ENCODE results near the gene WWOX. TPM values are rescaled to one million over a fixed set of nuclear protein-coding genes. Genes with fewer than 3 reads are reported as not detected.

Gene WWOX
- total and polyA plus RNA-seq, 2 donors (not counting 3 experiments of a cell fraction or from before 2014, with no cell fraction given), result 6.2 to 12.5 TPM

DNA sequence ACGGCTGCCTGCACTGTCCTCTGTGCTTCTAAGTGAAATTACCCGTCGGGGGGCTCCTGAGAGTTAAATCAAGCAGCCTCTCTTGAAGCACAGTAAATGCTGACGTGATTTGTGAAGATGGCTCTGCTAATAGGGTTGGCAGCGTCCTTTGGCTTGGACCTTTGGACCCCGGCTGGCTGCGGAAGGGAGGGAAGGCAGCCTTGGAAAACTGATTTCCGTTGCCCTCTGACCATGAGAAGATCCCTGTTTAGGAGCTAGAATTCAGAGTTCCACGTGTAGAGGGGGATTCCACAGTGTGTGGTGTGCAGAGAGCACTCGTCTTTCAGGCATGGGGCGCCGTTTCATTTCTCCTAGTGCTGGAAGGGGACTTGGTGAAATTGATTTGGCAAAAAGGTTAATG is 640.8 kb downstream of the WWOX start:
- Histone ChIP-seq H3K9ac (replicated peaks; ENCODE audit: extremely low read depth, insufficient read depth, low read length) (no peak overlapping the region), H3K27me3 (ENCODE audit: control insufficient read depth in 2 of 2, insufficient read depth in 2 of 2, low read length in 2 of 2) (no peaks in the 10 kb centered on the region), H2AFZ (ENCODE audit: low read depth, low read length) (no peak overlapping the region), H3K4me3 (replicated peaks in 1 of 3; ENCODE audit: insufficient read depth in 1 of 3, low read depth in 1 of 3, low read length in 3 of 3) (no peak overlapping the region), H3K4me1 (ENCODE audit: control insufficient read depth, extremely low read depth, insufficient read depth, low read length) (no peaks in the 10 kb centered on the region), H3K27ac (ENCODE audit: insufficient read depth, low read depth, low read length) (no peak overlapping the region), H4K20me1 (replicated peaks; ENCODE audit: control insufficient read depth, extremely low read depth, insufficient read depth, low read length) (no peaks in the 10 kb centered on the region), H3K9me3 (replicated peaks; ENCODE audit: control insufficient read depth, insufficient read depth, low read length) (no peaks in the 10 kb centered on the region), H3K36me3 (ENCODE audit: control insufficient read depth in 2 of 2, extremely low read depth in 1 of 2, insufficient read depth in 2 of 2, low read length in 2 of 2) (no peaks in the 10 kb centered on the region), H3K4me2 (ENCODE audit: insufficient read depth, low read length) (no peak overlapping the region), H3K9me1 (replicated peaks; ENCODE audit: control insufficient read depth, extremely low read depth, insufficient read depth, low read length) (no peaks in the 10 kb centered on the region), H3K79me2 (ENCODE audit: control insufficient read depth, insufficient read depth, low read length) (no peaks in the 10 kb centered on the region)
- FAIRE-seq (no peak), DNase-seq (ENCODE audit: low read depth, low spot score) (no peak)
- POLR2A ChIA-PET, result no interaction called here
- CTCF ChIA-PET, result no interaction called here
- dilution Hi-C loops (cut with MboI; ENCODE audit: extremely low pct_ligation_motif_present, low sequenced_read_pairs) (no loop called here), intact Hi-C loops (cut with micrococcal nuclease) (no loop called here)
- BruUV-seq (replicated peaks), result no TSS peak
- TF ChIP-seq MYC (IDR thresholded peaks at IDR 0.05; ENCODE audit: low read depth, low read length), result no peak
- TF ChIP-seq JUN (IDR thresholded peaks at IDR 0.05; ENCODE audit: borderline replicate concordance, insufficient read depth, insufficient read length, low read depth), result no peak
- TF ChIP-seq EZH2 (IDR thresholded peaks at IDR 0.05; ENCODE audit: borderline replicate concordance, low read depth, low read length, severe bottlenecking), result no peak
- TF ChIP-seq GATA2 (IDR thresholded peaks at IDR 0.05; ENCODE audit: insufficient read depth, insufficient read length, low read depth, low read length), result no peak
- TF ChIP-seq POLR2AphosphoS5 (IDR thresholded peaks at IDR 0.05; ENCODE audit: insufficient read depth, low read depth, low read length), result no peak
- TF ChIP-seq, protein P1, sequence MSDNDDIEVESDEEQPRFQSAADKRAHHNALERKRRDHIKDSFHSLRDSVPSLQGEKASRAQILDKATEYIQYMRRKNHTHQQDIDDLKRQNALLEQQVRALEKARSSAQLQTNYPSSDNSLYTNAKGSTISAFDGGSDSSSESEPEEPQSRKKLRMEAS (IDR thresholded peaks at IDR 0.05; ENCODE audit: insufficient read depth, insufficient read length), result no peak
- no peak for TF ChIP-seq POLR2A (IDR thresholded peaks at IDR 0.05; ENCODE audit: low read depth, low read length)
- no peak for TF ChIP-seq FOS (IDR thresholded peaks at IDR 0.05; ENCODE audit: borderline replicate concordance, insufficient read depth, low read length)
- TF ChIP-seq, protein P2, sequence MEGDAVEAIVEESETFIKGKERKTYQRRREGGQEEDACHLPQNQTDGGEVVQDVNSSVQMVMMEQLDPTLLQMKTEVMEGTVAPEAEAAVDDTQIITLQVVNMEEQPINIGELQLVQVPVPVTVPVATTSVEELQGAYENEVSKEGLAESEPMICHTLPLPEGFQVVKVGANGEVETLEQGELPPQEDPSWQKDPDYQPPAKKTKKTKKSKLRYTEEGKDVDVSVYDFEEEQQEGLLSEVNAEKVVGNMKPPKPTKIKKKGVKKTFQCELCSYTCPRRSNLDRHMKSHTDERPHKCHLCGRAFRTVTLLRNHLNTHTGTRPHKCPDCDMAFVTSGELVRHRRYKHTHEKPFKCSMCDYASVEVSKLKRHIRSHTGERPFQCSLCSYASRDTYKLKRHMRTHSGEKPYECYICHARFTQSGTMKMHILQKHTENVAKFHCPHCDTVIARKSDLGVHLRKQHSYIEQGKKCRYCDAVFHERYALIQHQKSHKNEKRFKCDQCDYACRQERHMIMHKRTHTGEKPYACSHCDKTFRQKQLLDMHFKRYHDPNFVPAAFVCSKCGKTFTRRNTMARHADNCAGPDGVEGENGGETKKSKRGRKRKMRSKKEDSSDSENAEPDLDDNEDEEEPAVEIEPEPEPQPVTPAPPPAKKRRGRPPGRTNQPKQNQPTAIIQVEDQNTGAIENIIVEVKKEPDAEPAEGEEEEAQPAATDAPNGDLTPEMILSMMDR (IDR thresholded peaks at IDR 0.05; ENCODE audit: extremely low read depth in 1 of 2, insufficient read depth in 1 of 2, low read depth in 1 of 2, low read length in 2 of 2), result no peak
